ENCODE results near the gene TESMIN.

Gene TESMIN

GRCh38 chr11:68751331-68751856 is at the start of gene TESMIN:
TSS of gene TESMIN (minus strand) at chr11:68751520. CDS start at chr11:68750660, 860 bp downstream.
- DNase-seq, result peak; percentile 88

- DNase-seq, result no peak
Observed at GRCh38 chr11:68798221-68798813, 47.0 kb upstream of the TESMIN start.

GRCh38 chr11:68796801-68797200 is 45.5 kb upstream of the TESMIN start:
- no peak for DNase-seq

GRCh38 chr11:68792400-68792966 is 41.2 kb upstream of the TESMIN start:
- no peak for DNase-seq

GRCh38 chr11:68784653-68785052 is 33.3 kb upstream of the TESMIN start:
- DNase-seq, result no peak

GRCh38 chr11:68783216-68783821 is 32.0 kb upstream of the TESMIN start:
- no peak for DNase-seq

- no peak for DNase-seq
Observed at GRCh38 chr11:68782711-68783110, 31.4 kb upstream of the TESMIN start.

- no peak for DNase-seq
Observed at GRCh38 chr11:68780829-68781228, 29.5 kb upstream of the TESMIN start.

GRCh38 chr11:68778205-68778604 is 26.9 kb upstream of the TESMIN start:
- DNase-seq, result no peak

- no peak for DNase-seq
Observed at GRCh38 chr11:68776442-68777235, 25.3 kb upstream of the TESMIN start.

GRCh38 chr11:68775951-68776388 is 24.6 kb upstream of the TESMIN start:
- no peak for DNase-seq

- no peak for DNase-seq
Observed at GRCh38 chr11:68774194-68774585, 22.9 kb upstream of the TESMIN start.

GRCh38 chr11:68773521-68774193 is 22.3 kb upstream of the TESMIN start:
- DNase-seq, result no peak

GRCh38 chr11:68772936-68773335 is 21.6 kb upstream of the TESMIN start:
- DNase-seq, result no peak

GRCh38 chr11:68770781-68771180 is 19.5 kb upstream of the TESMIN start:
- DNase-seq, result no peak

GRCh38 chr11:68767672-68768071 is 16.4 kb upstream of the TESMIN start:
- no peak for DNase-seq

GRCh38 chr11:68766786-68767185 is 15.5 kb upstream of the TESMIN start:
- no peak for DNase-seq

- DNase-seq, result no peak
Observed at GRCh38 chr11:68764746-68765145, 13.4 kb upstream of the TESMIN start.

GRCh38 chr11:68763926-68764657 is 12.8 kb upstream of the TESMIN start:
- no peak for DNase-seq

GRCh38 chr11:68763181-68763721 is 11.9 kb upstream of the TESMIN start:
- DNase-seq, result no peak

- DNase-seq, result no peak
Observed at GRCh38 chr11:68762481-68762880, 11.2 kb upstream of the TESMIN start.

GRCh38 chr11:68761801-68762200 is 10.5 kb upstream of the TESMIN start:
- DNase-seq, result no peak
